SK-N-MC (cell line): ENCODE data around the gene FUT8.

Experiments used
- EZH2 ChIP-seq: fragments of 200-600 bp; sonication (generic); IDR thresholded peaks from one replicate; pipeline ENCODE4 v1.6.1; 2017; ENCODE audit warnings: antibody characterized with exemption
- FOXP2 ChIP-seq: optimal IDR thresholded peaks from 2 replicates; pipeline ENCODE3; 2011; ENCODE audit warnings: mild to moderate bottlenecking, moderate library complexity; ENCODE audit not compliant: insufficient read depth; ENCODE audit errors: extremely low read length, control extremely low read depth
- POLR2AphosphoS5 ChIP-seq: IDR thresholded peaks from 2 replicates; pipeline ENCODE4 v1.6.1; 2012; ENCODE audit warnings: mild to moderate bottlenecking, low read depth, low read length, borderline replicate concordance

- no peak for TF ChIP-seq POLR2AphosphoS5
- no peak for TF ChIP-seq EZH2
- TF ChIP-seq FOXP2: no peak
These were observed 41.7 kb upstream of the FUT8 start for GRCh38 chr14:65370801-65371248.
